HS-5 (cell line): ENCODE measurements around the gene PRUNE1.

Experiments used
- DNase-seq: peaks from one replicate; pipeline ENCODE4 v3.0.0-alpha.2; 2012; ENCODE audit warnings: low read depth

Gene PRUNE1

GRCh38 chr1:151050051-151050688, 41.9 kb downstream of the PRUNE1 start:
- DNase-seq: no peak

GRCh38 chr1:151051356-151052009, 43.2 kb downstream of the PRUNE1 start:
- no peak for DNase-seq

- no peak for DNase-seq
Observed at GRCh38 chr1:151054971-151055547, 46.8 kb downstream of the PRUNE1 start.

GRCh38 chr1:151055581-151055980, 47.3 kb downstream of the PRUNE1 start:
- DNase-seq: no peak

- DNase-seq: no peak
Observed at GRCh38 chr1:151056149-151056548, 47.9 kb downstream of the PRUNE1 start.

GRCh38 chr1:151058692-151059091, 50.4 kb downstream of the PRUNE1 start:
- no peak for DNase-seq

GRCh38 chr1:151059109-151060006, 51.1 kb downstream of the PRUNE1 start, which contains the start of gene CDC42SE1:
CDC42SE1 (minus strand) TSS chr1:151059622; CDS start chr1:151055730, 3,892 bp downstream.
- DNase-seq: no peak

GRCh38 chr1:151060007-151060656, 51.9 kb downstream of the PRUNE1 start, which contains the start of gene MLLT11:
MLLT11 (plus strand) TSS chr1:151060397; CDS start chr1:151067225, 6,828 bp downstream.
- no peak for DNase-seq

GRCh38 chr1:151060657-151061421, 52.6 kb downstream of the PRUNE1 start:
- DNase-seq: no peak

GRCh38 chr1:151061704-151062103, 53.5 kb downstream of the PRUNE1 start:
- DNase-seq: no peak

- DNase-seq: no peak
Observed at GRCh38 chr1:151062741-151063371, 54.6 kb downstream of the PRUNE1 start.

GRCh38 chr1:151065089-151065645, 56.9 kb downstream of the PRUNE1 start:
- no peak for DNase-seq

GRCh38 chr1:151067185-151067584, 58.9 kb downstream of the PRUNE1 start:
- DNase-seq: no peak

- DNase-seq: no peak
Observed at GRCh38 chr1:151069103-151069486, 60.8 kb downstream of the PRUNE1 start.

- peak; percentile 96 for DNase-seq
Observed at GRCh38 chr1:151070474-151071276, 62.4 kb downstream of the PRUNE1 start, which contains the start of gene GABPB2. GABPB2 (plus strand) TSS chr1:151070761; CDS start chr1:151088190, 17,429 bp downstream.

- DNase-seq: no peak
Observed at GRCh38 chr1:151072224-151072623, 64.0 kb downstream of the PRUNE1 start.
